ENCODE data around the gene GLRX2. TPM values are rescaled to one million over a fixed set of nuclear protein-coding genes. Genes with fewer than 3 reads are reported as not detected.

Gene GLRX2
- total RNA-seq, 5 donors from 2014 or later (not counting 1 experiment from before 2014, with no cell fraction given), result 6.8 to 16.0 (median 13.5) TPM

- no peaks in the 10 kb centered on the region for H3K36me3 Mint-ChIP-seq
- no peaks in the 10 kb centered on the region for H3K9me3 ChIP-seq
- H3K4me3 ChIP-seq (ENCODE audit: control insufficient read depth in 1 of 2, extremely low read depth in 1 of 2, low read length in 1 of 2), result no peak overlapping the region
- H3K27ac Mint-ChIP-seq, result no peak overlapping the region
- peaks cover 0 to 5% (median 5%) of the 10 kb centered on the region in 3 donors for H3K4me1 Mint-ChIP-seq
- CTCF ChIA-PET, result no interaction called here
- DNase-seq, result no peak
- no peak overlapping the region for H3K4me3 Mint-ChIP-seq
- POLR2A ChIA-PET, result no interaction called here
- no peaks in the 10 kb centered on the region for H3K27me3 Mint-ChIP-seq
- no peaks in the 10 kb centered on the region for H3K27me3 ChIP-seq (replicated peaks in 1 of 2; ENCODE audit: control insufficient read depth in 2 of 2, extremely low read depth in 1 of 2, insufficient read depth in 2 of 2, low read length in 1 of 2)
- no peaks in the 10 kb centered on the region for H3K36me3 ChIP-seq (ENCODE audit: control insufficient read depth in 2 of 2, extremely low read depth in 1 of 2, insufficient read depth in 1 of 2, low read length in 1 of 2)
- no peaks in the 10 kb centered on the region for H3K4me1 ChIP-seq (ENCODE audit: control insufficient read depth in 1 of 2, extremely low read depth in 1 of 2, insufficient read depth in 2 of 2, low read length in 2 of 2)
- ATAC-seq (replicated peaks in 1 of 4), result no peak
- H3K9me3 Mint-ChIP-seq, result no peaks in the 10 kb centered on the region
- H3K27ac ChIP-seq (ENCODE audit: low read length), result no peak overlapping the region
These were observed 8.7 kb upstream of the GLRX2 start for GRCh38 chr1:193113992-193114332.

GRCh38 chr1:193113258-193113991, 8.2 kb upstream of the GLRX2 start:
- H3K36me3 ChIP-seq (ENCODE audit: control insufficient read depth in 2 of 2, extremely low read depth in 1 of 2, insufficient read depth in 1 of 2, low read length in 1 of 2), result no peaks in the 10 kb centered on the region
- ATAC-seq (replicated peaks in 1 of 4) (no peak), DNase-seq (no peak)
- H3K9me3 Mint-ChIP-seq, result no peaks in the 10 kb centered on the region
- H3K36me3 Mint-ChIP-seq, result no peaks in the 10 kb centered on the region
- H3K4me1 ChIP-seq (ENCODE audit: control insufficient read depth in 1 of 2, extremely low read depth in 1 of 2, insufficient read depth in 2 of 2, low read length in 2 of 2), result no peaks in the 10 kb centered on the region
- no peaks in the 10 kb centered on the region for H3K27me3 ChIP-seq (replicated peaks in 1 of 2; ENCODE audit: control insufficient read depth in 2 of 2, extremely low read depth in 1 of 2, insufficient read depth in 2 of 2, low read length in 1 of 2)
- no peak overlapping the region for H3K27ac Mint-ChIP-seq
- 72% methylated on average over 5 of the region's 9 CpGs for WGBS (ENCODE audit: insufficient coverage)
- ChIA-PET POLR2A (no interaction called here), CTCF (no interaction called here)
- no peak overlapping the region for H3K4me3 Mint-ChIP-seq
- no peaks in the 10 kb centered on the region for H3K27me3 Mint-ChIP-seq
- H3K4me3 ChIP-seq (ENCODE audit: control insufficient read depth in 1 of 2, extremely low read depth in 1 of 2, low read length in 1 of 2), result no peak overlapping the region
- H3K9me3 ChIP-seq, result no peaks in the 10 kb centered on the region
- H3K27ac ChIP-seq (ENCODE audit: low read length), result no peak overlapping the region
- H3K4me1 Mint-ChIP-seq, result no peaks in the 10 kb centered on the region

- CTCF ChIA-PET, result no interaction called here
These were observed 6.5 kb upstream of the GLRX2 start for GRCh38 chr1:193111641-193112090.

GRCh38 chr1:193110864-193111263, 5.7 kb upstream of the GLRX2 start:
- ATAC-seq (replicated peaks in 1 of 4) (no peak), DNase-seq (no peak)
- no peaks in the 10 kb centered on the region for H3K9me3 Mint-ChIP-seq
- Histone ChIP-seq H3K27ac (ENCODE audit: low read length) (no peak overlapping the region), H3K36me3 (ENCODE audit: control insufficient read depth in 2 of 2, extremely low read depth in 1 of 2, insufficient read depth in 1 of 2, low read length in 1 of 2) (no peaks in the 10 kb centered on the region), H3K4me1 (ENCODE audit: control insufficient read depth in 1 of 2, extremely low read depth in 1 of 2, insufficient read depth in 2 of 2, low read length in 2 of 2) (no peaks in the 10 kb centered on the region), H3K4me3 (ENCODE audit: control insufficient read depth in 1 of 2, extremely low read depth in 1 of 2, low read length in 1 of 2) (no peak overlapping the region), H3K9me3 (no peaks in the 10 kb centered on the region), H3K27me3 (replicated peaks in 1 of 2; ENCODE audit: control insufficient read depth in 2 of 2, extremely low read depth in 1 of 2, insufficient read depth in 2 of 2, low read length in 1 of 2) (no peaks in the 10 kb centered on the region)
- WGBS (ENCODE audit: insufficient coverage), result no CpG with 5 or more reads among the region's 3 CpGs
- no peaks in the 10 kb centered on the region for H3K36me3 Mint-ChIP-seq
- no peak overlapping the region for H3K4me3 Mint-ChIP-seq
- no peak overlapping the region for H3K27ac Mint-ChIP-seq
- H3K4me1 Mint-ChIP-seq, result peaks cover 0 to under 1% (median 0%) of the 10 kb centered on the region in 3 donors
- CTCF ChIA-PET, result no interaction called here
- POLR2A ChIA-PET, result no interaction called here
- H3K27me3 Mint-ChIP-seq, result no peaks in the 10 kb centered on the region

More at GRCh38 chr1:193111641-193112090, 6.5 kb upstream of the GLRX2 start:
- H3K4me3 ChIP-seq (ENCODE audit: control insufficient read depth in 1 of 2, extremely low read depth in 1 of 2, low read length in 1 of 2), result no peak overlapping the region
- H3K4me1 ChIP-seq (ENCODE audit: control insufficient read depth in 1 of 2, extremely low read depth in 1 of 2, insufficient read depth in 2 of 2, low read length in 2 of 2), result no peaks in the 10 kb centered on the region
- H3K4me1 Mint-ChIP-seq, result no peaks in the 10 kb centered on the region
- ATAC-seq (replicated peaks in 1 of 4), result no peak
- no peaks in the 10 kb centered on the region for H3K9me3 ChIP-seq
- no peak overlapping the region for H3K27ac Mint-ChIP-seq
- WGBS (ENCODE audit: insufficient coverage), result 90% methylated on average over 2 of the region's 6 CpGs
- no peaks in the 10 kb centered on the region for H3K9me3 Mint-ChIP-seq
- H3K36me3 Mint-ChIP-seq, result no peaks in the 10 kb centered on the region
- POLR2A ChIA-PET, result interaction anchor here in 1 of 2 donors (0.6 to 0.7 kb wide), 2 partner anchors 27 to 355 kb away, joined by 3 read pairs; no protein-coding TSS in a partner anchor
- H3K27ac ChIP-seq (ENCODE audit: low read length), result no peak overlapping the region
- no peak for DNase-seq
- H3K36me3 ChIP-seq (ENCODE audit: control insufficient read depth in 2 of 2, extremely low read depth in 1 of 2, insufficient read depth in 1 of 2, low read length in 1 of 2), result no peaks in the 10 kb centered on the region
- no peaks in the 10 kb centered on the region for H3K27me3 ChIP-seq (replicated peaks in 1 of 2; ENCODE audit: control insufficient read depth in 2 of 2, extremely low read depth in 1 of 2, insufficient read depth in 2 of 2, low read length in 1 of 2)
- H3K4me3 Mint-ChIP-seq, result no peak overlapping the region
- no peaks in the 10 kb centered on the region for H3K27me3 Mint-ChIP-seq

- CTCF ChIA-PET, result no interaction called here
- Mint-ChIP-seq H3K27ac (no peak overlapping the region), H3K9me3 (no peaks in the 10 kb centered on the region), H3K27me3 (no peaks in the 10 kb centered on the region), H3K4me3 (no peak overlapping the region), H3K4me1 (peaks cover 0 to 5% (median 5%) of the 10 kb centered on the region in 3 donors), H3K36me3 (no peaks in the 10 kb centered on the region)
- POLR2A ChIA-PET, result interaction anchor here (0.6 kb wide), 3 partner anchors 8 to 500 kb away, joined by 3 to 4 read pairs (median 3); no protein-coding TSS in a partner anchor
- H3K27me3 ChIP-seq (replicated peaks in 1 of 2; ENCODE audit: control insufficient read depth in 2 of 2, extremely low read depth in 1 of 2, insufficient read depth in 2 of 2, low read length in 1 of 2), result no peaks in the 10 kb centered on the region
- no peaks in the 10 kb centered on the region for H3K4me1 ChIP-seq (ENCODE audit: control insufficient read depth in 1 of 2, extremely low read depth in 1 of 2, insufficient read depth in 2 of 2, low read length in 2 of 2)
- no peak overlapping the region for H3K4me3 ChIP-seq (ENCODE audit: control insufficient read depth in 1 of 2, extremely low read depth in 1 of 2, low read length in 1 of 2)
- no peaks in the 10 kb centered on the region for H3K36me3 ChIP-seq (ENCODE audit: control insufficient read depth in 2 of 2, extremely low read depth in 1 of 2, insufficient read depth in 1 of 2, low read length in 1 of 2)
- no CpG with 5 or more reads among the region's 1 CpG for WGBS (ENCODE audit: insufficient coverage)
- ATAC-seq (replicated peaks in 1 of 4) (no peak), DNase-seq (no peak)
- H3K9me3 ChIP-seq, result no peaks in the 10 kb centered on the region
- H3K27ac ChIP-seq (ENCODE audit: low read length), result no peak overlapping the region
These were observed 5.0 kb upstream of the GLRX2 start for GRCh38 chr1:193110246-193110645.

GRCh38 chr1:193109619-193110018, 4.4 kb upstream of the GLRX2 start:
- no peaks in the 10 kb centered on the region for H3K27me3 ChIP-seq (replicated peaks in 1 of 2; ENCODE audit: control insufficient read depth in 2 of 2, extremely low read depth in 1 of 2, insufficient read depth in 2 of 2, low read length in 1 of 2)
- no peak overlapping the region for H3K27ac ChIP-seq (ENCODE audit: low read length)
- H3K27ac Mint-ChIP-seq, result no peak overlapping the region
- H3K4me3 ChIP-seq (ENCODE audit: control insufficient read depth in 1 of 2, extremely low read depth in 1 of 2, low read length in 1 of 2), result no peak overlapping the region
- H3K4me3 Mint-ChIP-seq, result no peak overlapping the region
- H3K36me3 ChIP-seq (ENCODE audit: control insufficient read depth in 2 of 2, extremely low read depth in 1 of 2, insufficient read depth in 1 of 2, low read length in 1 of 2), result no peaks in the 10 kb centered on the region
- no peaks in the 10 kb centered on the region for H3K27me3 Mint-ChIP-seq
- no peaks in the 10 kb centered on the region for H3K36me3 Mint-ChIP-seq
- WGBS (ENCODE audit: insufficient coverage), result no CpG with 5 or more reads among the region's 1 CpG
- ATAC-seq (replicated peaks in 1 of 4) (no peak), DNase-seq (no peak)
- peaks cover 0 to 8% (median 7%) of the 10 kb centered on the region in 3 donors for H3K4me1 Mint-ChIP-seq
- ChIA-PET POLR2A (interaction anchor here in 1 of 2 donors (0.6 kb wide), 1 partner anchor 9 kb away, joined by 4 read pairs; no protein-coding TSS in a partner anchor), CTCF (interaction anchor here in 1 of 2 donors (0.7 kb wide), 1 partner anchor 9 kb away, joined by 4 read pairs; no protein-coding TSS in a partner anchor)
- no peaks in the 10 kb centered on the region for H3K9me3 ChIP-seq
- H3K4me1 ChIP-seq (ENCODE audit: control insufficient read depth in 1 of 2, extremely low read depth in 1 of 2, insufficient read depth in 2 of 2, low read length in 2 of 2), result no peaks in the 10 kb centered on the region
- H3K9me3 Mint-ChIP-seq, result no peaks in the 10 kb centered on the region
